BE2C (cell line): ENCODE data around the gene C20orf202.

ENCODE experiments used
- DNase-seq: peaks from one replicate; pipeline ENCODE4 v3.0.0-alpha.2; 2020
- H3K27me3 ChIP-seq: fragments of 250-450 bp; sonication (Bioruptor Pico); 2 replicates; pipeline ENCODE4 v1.5.1; 2020; ENCODE audit warnings: mild to moderate bottlenecking
- H3K36me3 ChIP-seq: fragments of 250-450 bp; sonication (Bioruptor Pico); 2 replicates; pipeline ENCODE4 v1.5.1; 2020; ENCODE audit warnings: mild to moderate bottlenecking
- H3K4me1 ChIP-seq: fragments of 250-450 bp; sonication (Bioruptor Pico); 2 replicates; pipeline ENCODE4 v1.5.1; 2020
- H3K4me3 ChIP-seq: 2 replicates; pipeline ENCODE4 v1.5.1; 2011; ENCODE audit warnings: low read depth, low read length
- H3K9me3 ChIP-seq: fragments of 250-450 bp; sonication (Bioruptor Pico); 2 replicates; pipeline ENCODE4 v1.5.1; 2020
- CTCF ChIP-seq: IDR thresholded peaks from 2 replicates; pipeline ENCODE4 v1.5.1; 2012; ENCODE audit warnings: mild to moderate bottlenecking, low read depth, low read length

C20orf202 gene

DNA sequence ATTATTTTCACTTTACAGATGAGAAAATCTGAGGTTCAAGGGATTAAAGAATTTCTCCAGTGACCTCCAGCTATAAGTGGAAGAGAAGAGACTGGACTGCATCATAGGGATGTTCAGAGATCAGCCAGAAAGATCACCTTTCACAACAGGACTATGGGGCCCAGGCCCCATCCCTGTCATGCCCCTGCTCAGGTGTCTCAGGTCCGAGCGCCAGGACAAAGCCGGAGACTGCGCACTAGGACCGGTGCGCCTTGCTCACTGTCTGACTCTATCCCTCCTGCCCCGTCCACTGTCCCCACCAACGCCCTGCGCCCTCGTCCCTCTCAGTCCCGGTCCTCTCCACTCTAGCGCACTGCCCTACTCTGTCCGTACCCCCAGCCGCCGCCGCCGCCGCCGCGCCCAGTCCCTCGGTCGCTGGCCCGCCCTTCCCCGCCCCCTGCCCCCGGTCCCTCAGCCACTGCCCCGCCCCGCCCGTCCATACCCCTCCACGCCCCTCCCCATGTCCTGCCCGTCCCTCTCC is 22.1 kb downstream of the C20orf202 start:
- no peak for TF ChIP-seq CTCF
- DNase-seq: no peak
- Histone ChIP-seq H3K4me1 (no peaks in the 10 kb centered on the region), H3K4me3 (no peak overlapping the region), H3K36me3 (no peaks in the 10 kb centered on the region), H3K9me3 (no peaks in the 10 kb centered on the region), H3K27me3 (peaks cover 29% of the 10 kb centered on the region)

DNA sequence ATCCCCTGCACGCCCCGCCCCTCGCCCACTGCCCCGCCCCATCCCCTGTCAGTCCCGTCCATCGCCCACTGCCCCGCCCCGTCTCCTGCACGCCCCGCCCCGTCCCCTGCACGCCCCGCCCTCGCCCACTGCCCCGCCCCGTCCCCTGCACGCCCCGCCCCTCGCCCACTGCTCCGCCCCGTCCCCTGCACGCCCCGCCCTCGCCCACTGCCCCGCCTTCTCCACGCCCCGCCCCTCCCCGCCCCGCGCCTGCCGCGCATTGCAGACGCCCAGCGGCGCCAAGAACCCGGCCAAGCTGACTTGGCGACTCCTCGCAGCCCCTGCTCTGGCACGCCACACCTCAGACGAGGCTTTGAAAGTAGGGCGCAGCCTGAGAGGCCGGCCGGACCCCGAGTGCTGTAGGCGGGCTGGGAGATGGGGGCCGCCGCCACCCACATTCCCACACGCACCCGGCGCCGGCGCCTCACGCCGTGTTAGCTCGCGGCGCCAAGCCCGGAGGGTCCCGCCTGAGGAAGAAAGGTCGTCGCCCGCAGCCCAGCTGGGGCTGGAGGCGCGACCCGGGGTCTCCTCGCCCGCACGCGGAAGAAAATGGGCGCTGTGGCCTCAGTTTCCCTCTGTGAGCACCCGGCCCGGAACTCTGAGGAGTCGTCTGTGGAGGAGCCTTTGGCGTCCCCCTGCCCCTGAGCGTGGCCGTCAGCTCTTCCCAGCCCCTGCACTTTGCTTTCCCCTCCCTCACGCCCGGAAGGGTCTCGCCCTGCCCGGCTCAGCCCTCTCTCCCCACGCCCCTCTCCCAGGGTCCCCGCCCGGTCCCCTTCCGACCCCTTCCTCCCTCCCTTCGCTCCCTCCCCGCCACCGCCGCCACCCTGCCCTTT is 22.8 kb downstream of the C20orf202 start, which contains the start of gene RAD21L1:
Gene RAD21L1, plus strand, starts transcription at position 262 of the 872 bp plus-strand sequence. CDS start 2,410 bp downstream, outside the sequence.
- no peaks in the 10 kb centered on the region for H3K9me3 ChIP-seq
- H3K36me3 ChIP-seq: no peaks in the 10 kb centered on the region
- no peaks in the 10 kb centered on the region for H3K4me1 ChIP-seq
- H3K4me3 ChIP-seq: peak within 1 kb of the TSS; percentile 26; the same call in 1 of the 2 replicates
- DNase-seq: peak; percentile 84
- peaks cover 29% of the 10 kb centered on the region for H3K27me3 ChIP-seq
- no peak for TF ChIP-seq CTCF

GRCh38 chr20:1229541-1229940 is 26.3 kb downstream of the C20orf202 start:
- no peak for DNase-seq
- TF ChIP-seq CTCF: no peak
- no peaks in the 10 kb centered on the region for H3K9me3 ChIP-seq
- no peaks in the 10 kb centered on the region for H3K4me1 ChIP-seq
- no peak overlapping the region for H3K4me3 ChIP-seq
- H3K27me3 ChIP-seq: peaks cover 29% of the 10 kb centered on the region
- H3K36me3 ChIP-seq: no peaks in the 10 kb centered on the region

DNA sequence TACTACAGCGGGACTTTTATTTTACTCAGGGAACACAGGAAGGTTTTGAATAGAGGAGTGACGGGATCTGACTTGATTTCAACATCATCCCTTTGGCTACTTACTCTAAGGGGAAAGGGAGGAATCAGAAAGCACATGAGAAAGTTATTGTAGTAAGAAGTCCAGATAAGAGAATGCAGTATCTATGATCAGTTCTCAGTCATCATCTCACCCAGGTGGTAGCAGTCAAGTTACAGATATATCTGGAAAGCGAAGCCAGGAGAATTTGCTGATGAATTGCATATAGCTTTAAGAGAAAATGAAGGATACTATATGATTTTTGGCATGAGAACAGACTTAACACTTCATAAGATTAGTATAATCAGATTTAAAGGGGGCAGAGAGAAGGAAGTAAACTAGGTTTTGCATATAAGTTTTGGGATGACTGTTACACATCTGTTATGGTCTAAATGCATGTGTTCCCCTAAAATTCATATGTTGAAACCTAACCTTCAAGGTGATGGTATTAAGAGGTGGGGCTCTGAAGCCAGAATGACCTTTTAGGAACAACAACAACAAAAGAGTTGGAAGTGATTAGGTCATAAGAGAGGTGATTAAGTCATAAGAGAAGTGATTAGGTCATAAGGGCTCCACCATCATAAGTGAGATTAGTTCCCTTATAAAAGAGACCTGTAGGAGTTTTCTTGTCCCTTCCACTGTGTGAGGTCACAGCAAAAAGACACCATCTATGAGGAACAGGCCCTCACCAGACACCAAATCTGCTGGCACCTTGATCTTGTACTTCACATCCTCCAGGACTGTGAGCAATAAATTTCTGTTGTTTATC is 29.2 kb downstream of the C20orf202 start:
- Histone ChIP-seq H3K4me1 (no peaks in the 10 kb centered on the region), H3K27me3 (peaks cover 15% of the 10 kb centered on the region; the same call in 1 of the 2 replicates), H3K9me3 (no peaks in the 10 kb centered on the region), H3K36me3 (no peaks in the 10 kb centered on the region), H3K4me3 (no peak overlapping the region)
- no peak for TF ChIP-seq CTCF
- no peak for DNase-seq

GRCh38 chr20:1240549-1240948 is 37.3 kb downstream of the C20orf202 start:
- DNase-seq: no peak
- no peak overlapping the region for H3K4me3 ChIP-seq
- no peak for TF ChIP-seq CTCF
- H3K4me1 ChIP-seq: no peaks in the 10 kb centered on the region
- H3K9me3 ChIP-seq: no peaks in the 10 kb centered on the region
- H3K27me3 ChIP-seq: no peaks in the 10 kb centered on the region
- no peaks in the 10 kb centered on the region for H3K36me3 ChIP-seq
